ENCODE results near the gene PIGK.
"Not testable (repeated sequence)": the region's sequence is repeated elsewhere in the genome, so short reads cannot be mapped to it uniquely, and the experiment has no call there.

The PIGK gene

DNA sequence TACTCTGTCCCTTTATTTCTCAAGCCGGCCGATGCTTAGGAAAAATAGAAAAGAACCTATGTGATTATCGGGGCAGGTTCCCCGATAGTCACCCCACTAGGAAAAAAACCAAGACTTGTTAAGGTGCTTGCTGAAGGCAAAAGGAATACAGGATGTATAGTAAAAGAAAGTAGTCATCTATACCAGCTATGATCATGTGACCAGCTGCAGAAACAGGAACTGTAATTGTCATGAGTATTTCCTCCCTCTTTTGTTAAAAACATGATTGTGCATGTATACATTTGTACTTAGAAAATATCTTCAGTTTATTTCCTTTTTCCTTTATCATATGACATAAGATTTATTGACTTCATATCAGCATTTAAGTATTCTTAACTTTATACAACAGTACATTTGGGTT is 30.5 kb downstream of the PIGK start:
- H3K79me1 ChIP-seq (replicated peaks; ENCODE audit: low read length, poor library complexity, severe bottlenecking): peaks cover 5% of the 10 kb centered on the region
- H3K27ac ChIP-seq (ENCODE audit: low read length, poor library complexity, severe bottlenecking): no peak overlapping the region
- H3K9me3 ChIP-seq (ENCODE audit: control insufficient read depth, low read length): no peaks in the 10 kb centered on the region
- H2BK5ac ChIP-seq (ENCODE audit: low read depth, low read length, poor library complexity, severe bottlenecking): no peak overlapping the region
- H2BK12ac ChIP-seq (ENCODE audit: low read length in 2 of 2): no peak overlapping the region
- H4K91ac ChIP-seq (ENCODE audit: low read length): no peak overlapping the region
- DNase-seq: no peak
- no peak overlapping the region for H3K4me3 ChIP-seq (ENCODE audit: insufficient read depth in 1 of 2, low read depth in 1 of 2, low read length in 2 of 2)
- no peak overlapping the region for H2BK15ac ChIP-seq (ENCODE audit: low read depth, poor library complexity, severe bottlenecking)
- H2AK5ac ChIP-seq (ENCODE audit: low read length, severe bottlenecking): no peak overlapping the region
- no peak overlapping the region for H3K23ac ChIP-seq (ENCODE audit: low read length in 2 of 2)
- peaks cover 2 to 5% of the 10 kb centered on the region in 2 experiments for H3K36me3 ChIP-seq (ENCODE audit: control insufficient read depth in 1 of 2, insufficient read depth in 2 of 2, low read depth in 1 of 2, low read length in 2 of 2)
- no peak overlapping the region for H3K14ac ChIP-seq (ENCODE audit: low read length in 2 of 2)
- H3K4me1 ChIP-seq (ENCODE audit: control insufficient read depth, insufficient read depth, low read depth, low read length): no peaks in the 10 kb centered on the region
- no peak overlapping the region for H2BK120ac ChIP-seq (ENCODE audit: low read depth, low read length)
- no peak overlapping the region for H2AFZ ChIP-seq (ENCODE audit: low read depth, low read length)
- no peaks in the 10 kb centered on the region for H3K27me3 ChIP-seq (ENCODE audit: control insufficient read depth in 1 of 2, insufficient read depth in 1 of 2, low read length in 2 of 2)
- WGBS: 100% methylated on average over 4 of the region's 4 CpGs
- no peak overlapping the region for H3K4me2 ChIP-seq (ENCODE audit: low read length, poor library complexity, severe bottlenecking)
- H3K18ac ChIP-seq (ENCODE audit: low read depth in 1 of 2, low read length in 2 of 2): no peak overlapping the region
- no peak overlapping the region for H3K4ac ChIP-seq (ENCODE audit: low read depth in 1 of 2, low read length in 2 of 2)
- H3K9ac ChIP-seq (ENCODE audit: low read length): no peak overlapping the region
- no peak overlapping the region for H4K8ac ChIP-seq (ENCODE audit: low read length)

DNA sequence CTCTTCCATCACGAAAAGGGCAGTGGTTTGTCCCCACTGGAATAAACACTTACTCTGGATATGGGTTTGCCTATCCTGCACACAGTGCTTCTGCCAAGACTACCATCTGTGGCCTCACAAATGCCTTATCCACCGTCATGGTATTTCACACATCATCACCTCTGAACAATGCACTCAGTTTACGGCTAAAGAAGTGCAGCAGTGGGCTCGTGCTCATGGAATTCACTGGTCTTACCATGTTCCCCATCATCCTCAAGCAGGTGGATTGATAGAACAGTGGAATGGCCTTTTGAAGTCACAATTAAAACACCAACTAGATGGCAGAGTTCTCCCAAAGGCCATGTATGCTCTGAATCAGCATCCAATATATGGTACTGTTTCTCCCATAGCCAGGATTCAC is 32.3 kb downstream of the PIGK start:
- not testable (repeated sequence) for H2BK12ac ChIP-seq (ENCODE audit: low read length in 2 of 2)

DNA sequence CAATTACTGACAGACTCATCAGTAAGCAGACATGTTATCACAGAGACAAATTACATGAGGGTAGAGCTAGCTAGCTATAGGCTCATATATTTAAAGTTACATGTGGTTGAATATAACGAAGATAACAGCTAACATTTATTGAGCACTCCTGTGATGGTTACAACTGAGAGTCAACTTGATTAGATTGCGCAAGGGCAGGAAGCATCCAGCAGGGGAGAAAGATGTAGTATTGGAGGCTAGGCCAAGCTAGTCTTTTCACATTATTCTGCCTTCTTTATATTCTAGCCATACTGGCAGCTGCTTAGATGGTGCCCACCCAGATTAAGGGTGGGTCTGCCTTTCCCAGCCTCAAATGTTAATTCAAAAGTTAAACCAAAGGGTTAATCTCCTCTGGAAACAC is 37.1 kb downstream of the PIGK start:
- Histone ChIP-seq H3K36me3 (ENCODE audit: control insufficient read depth in 1 of 2, insufficient read depth in 2 of 2, low read depth in 1 of 2, low read length in 2 of 2) (peaks cover 0 to 2% of the 10 kb centered on the region in 2 experiments), H2BK120ac (ENCODE audit: low read depth, low read length) (no peak overlapping the region), H2AFZ (ENCODE audit: low read depth, low read length) (no peak overlapping the region), H3K4ac (ENCODE audit: low read depth in 1 of 2, low read length in 2 of 2) (no peak overlapping the region), H3K23ac (ENCODE audit: low read length in 2 of 2) (no peak overlapping the region), H3K27ac (ENCODE audit: low read length, poor library complexity, severe bottlenecking) (no peak overlapping the region), H2BK12ac (ENCODE audit: low read length in 2 of 2) (no peak overlapping the region), H4K91ac (ENCODE audit: low read length) (no peak overlapping the region), H4K8ac (ENCODE audit: low read length) (no peak overlapping the region), H2BK15ac (ENCODE audit: low read depth, poor library complexity, severe bottlenecking) (no peak overlapping the region), H3K4me3 (ENCODE audit: insufficient read depth in 1 of 2, low read depth in 1 of 2, low read length in 2 of 2) (no peak overlapping the region), H3K4me1 (ENCODE audit: control insufficient read depth, insufficient read depth, low read depth, low read length) (no peaks in the 10 kb centered on the region), H3K4me2 (ENCODE audit: low read length, poor library complexity, severe bottlenecking) (no peak overlapping the region), H3K18ac (ENCODE audit: low read depth in 1 of 2, low read length in 2 of 2) (no peak overlapping the region), H3K14ac (ENCODE audit: low read length in 2 of 2) (no peak overlapping the region), H3K9ac (ENCODE audit: low read length) (no peak overlapping the region), H3K79me1 (replicated peaks; ENCODE audit: low read length, poor library complexity, severe bottlenecking) (peaks cover 3% of the 10 kb centered on the region), H2AK5ac (ENCODE audit: low read length, severe bottlenecking) (no peak overlapping the region), H3K27me3 (ENCODE audit: control insufficient read depth in 1 of 2, insufficient read depth in 1 of 2, low read length in 2 of 2) (no peaks in the 10 kb centered on the region), H2BK5ac (ENCODE audit: low read depth, low read length, poor library complexity, severe bottlenecking) (no peak overlapping the region), H3K9me3 (ENCODE audit: control insufficient read depth, low read length) (peaks cover 3% of the 10 kb centered on the region)
- DNase-seq: no peak
- WGBS: 100% methylated on average over 2 of the region's 2 CpGs

More for the DNA sequence above, 32.3 kb downstream of the PIGK start:
- H3K36me3 ChIP-seq (ENCODE audit: control insufficient read depth in 1 of 2, insufficient read depth in 2 of 2, low read depth in 1 of 2, low read length in 2 of 2); H3K27ac ChIP-seq (ENCODE audit: low read length, poor library complexity, severe bottlenecking); H2BK15ac ChIP-seq (ENCODE audit: low read depth, poor library complexity, severe bottlenecking); H3K4me1 ChIP-seq (ENCODE audit: control insufficient read depth, insufficient read depth, low read depth, low read length); H3K9me3 ChIP-seq (ENCODE audit: control insufficient read depth, low read length); H3K18ac ChIP-seq (ENCODE audit: low read depth in 1 of 2, low read length in 2 of 2); H2AK5ac ChIP-seq (ENCODE audit: low read length, severe bottlenecking); H3K4me2 ChIP-seq (ENCODE audit: low read length, poor library complexity, severe bottlenecking); H2BK5ac ChIP-seq (ENCODE audit: low read depth, low read length, poor library complexity, severe bottlenecking); H3K9ac ChIP-seq (ENCODE audit: low read length); H3K4ac ChIP-seq (ENCODE audit: low read depth in 1 of 2, low read length in 2 of 2); H2AFZ ChIP-seq (ENCODE audit: low read depth, low read length); H3K23ac ChIP-seq (ENCODE audit: low read length in 2 of 2); DNase-seq; H3K14ac ChIP-seq (ENCODE audit: low read length in 2 of 2); H3K27me3 ChIP-seq (ENCODE audit: control insufficient read depth in 1 of 2, insufficient read depth in 1 of 2, low read length in 2 of 2); H4K8ac ChIP-seq (ENCODE audit: low read length); H2BK120ac ChIP-seq (ENCODE audit: low read depth, low read length); H3K4me3 ChIP-seq (ENCODE audit: insufficient read depth in 1 of 2, low read depth in 1 of 2, low read length in 2 of 2); H4K91ac ChIP-seq (ENCODE audit: low read length); H3K79me1 ChIP-seq (replicated peaks; ENCODE audit: low read length, poor library complexity, severe bottlenecking): not testable (repeated sequence)
- 96% methylated on average over 4 of the region's 4 CpGs for WGBS

DNA sequence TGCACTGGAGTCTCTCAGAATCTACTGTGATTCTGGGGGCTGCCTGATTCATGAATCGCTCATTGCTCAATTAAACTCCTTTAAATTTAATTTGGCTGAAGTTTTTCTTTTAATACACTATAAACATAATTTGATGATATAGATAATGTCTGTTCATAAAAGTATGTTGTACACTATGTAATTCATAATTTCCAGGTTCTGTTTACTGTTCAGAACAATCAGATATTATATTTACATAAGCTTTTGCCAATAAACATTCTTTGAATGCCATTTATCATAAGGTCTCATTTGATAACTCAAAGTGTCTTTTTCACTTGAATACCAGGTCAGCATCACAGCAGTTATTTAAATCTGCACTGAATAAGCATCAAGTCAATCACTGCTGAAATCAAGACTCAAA is 39.6 kb downstream of the PIGK start:
- Histone ChIP-seq H3K4ac (ENCODE audit: low read depth in 1 of 2, low read length in 2 of 2) (no peak overlapping the region), H3K9ac (ENCODE audit: low read length) (no peak overlapping the region), H3K4me2 (ENCODE audit: low read length, poor library complexity, severe bottlenecking) (no peak overlapping the region), H3K4me1 (ENCODE audit: control insufficient read depth, insufficient read depth, low read depth, low read length) (no peaks in the 10 kb centered on the region), H3K27me3 (ENCODE audit: control insufficient read depth in 1 of 2, insufficient read depth in 1 of 2, low read length in 2 of 2) (no peaks in the 10 kb centered on the region), H2AFZ (ENCODE audit: low read depth, low read length) (no peak overlapping the region), H3K9me3 (ENCODE audit: control insufficient read depth, low read length) (peaks cover 28% of the 10 kb centered on the region), H4K8ac (ENCODE audit: low read length) (no peak overlapping the region), H3K18ac (ENCODE audit: low read depth in 1 of 2, low read length in 2 of 2) (no peak overlapping the region), H2BK120ac (ENCODE audit: low read depth, low read length) (no peak overlapping the region), H3K36me3 (ENCODE audit: control insufficient read depth in 1 of 2, insufficient read depth in 2 of 2, low read depth in 1 of 2, low read length in 2 of 2) (no peaks in the 10 kb centered on the region), H3K14ac (ENCODE audit: low read length in 2 of 2) (no peak overlapping the region), H2BK15ac (ENCODE audit: low read depth, poor library complexity, severe bottlenecking) (no peak overlapping the region), H2AK5ac (ENCODE audit: low read length, severe bottlenecking) (no peak overlapping the region), H3K23ac (ENCODE audit: low read length in 2 of 2) (no peak overlapping the region), H3K4me3 (ENCODE audit: insufficient read depth in 1 of 2, low read depth in 1 of 2, low read length in 2 of 2) (no peak overlapping the region), H3K79me1 (replicated peaks; ENCODE audit: low read length, poor library complexity, severe bottlenecking) (peaks cover 2% of the 10 kb centered on the region), H2BK12ac (ENCODE audit: low read length in 2 of 2) (no peak overlapping the region), H3K27ac (ENCODE audit: low read length, poor library complexity, severe bottlenecking) (no peak overlapping the region), H4K91ac (ENCODE audit: low read length) (no peak overlapping the region), H2BK5ac (ENCODE audit: low read depth, low read length, poor library complexity, severe bottlenecking) (no peak overlapping the region)
- WGBS: no CpG with 5 or more reads among the region's 1 CpG
- DNase-seq: no peak
